ENCODE data around the gene PACRG.

The PACRG gene

DNA sequence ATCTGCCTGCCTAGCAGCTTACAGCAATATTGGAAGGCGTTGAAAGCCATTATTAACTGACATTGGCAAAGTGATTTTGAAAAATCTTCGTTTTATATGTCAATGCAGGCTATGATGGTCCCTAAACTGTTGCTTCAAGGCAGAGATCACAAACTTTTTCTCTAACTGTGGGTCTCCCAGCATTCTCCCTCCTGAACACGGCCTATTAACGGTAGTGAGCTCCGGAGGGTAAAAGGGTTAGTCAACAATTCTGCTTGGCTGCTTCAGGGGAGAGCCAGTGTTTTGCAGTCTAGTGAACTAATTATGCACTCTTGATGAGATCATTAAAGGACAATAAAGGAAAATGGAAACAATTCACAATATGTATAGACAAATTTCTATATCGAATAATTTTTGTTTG lies 424.9 kb downstream of the PACRG start:
- no peak for TF ChIP-seq BACH2 (CRISPR knock-in tag; IDR thresholded peaks at IDR 0.05; ENCODE audit: borderline replicate concordance)
- TF ChIP-seq, protein P1, sequence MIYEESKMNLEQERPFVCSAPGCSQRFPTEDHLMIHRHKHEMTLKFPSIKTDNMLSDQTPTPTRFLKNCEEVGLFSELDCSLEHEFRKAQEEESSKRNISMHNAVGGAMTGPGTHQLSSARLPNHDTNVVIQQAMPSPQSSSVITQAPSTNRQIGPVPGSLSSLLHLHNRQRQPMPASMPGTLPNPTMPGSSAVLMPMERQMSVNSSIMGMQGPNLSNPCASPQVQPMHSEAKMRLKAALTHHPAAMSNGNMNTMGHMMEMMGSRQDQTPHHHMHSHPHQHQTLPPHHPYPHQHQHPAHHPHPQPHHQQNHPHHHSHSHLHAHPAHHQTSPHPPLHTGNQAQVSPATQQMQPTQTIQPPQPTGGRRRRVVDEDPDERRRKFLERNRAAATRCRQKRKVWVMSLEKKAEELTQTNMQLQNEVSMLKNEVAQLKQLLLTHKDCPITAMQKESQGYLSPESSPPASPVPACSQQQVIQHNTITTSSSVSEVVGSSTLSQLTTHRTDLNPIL (CRISPR knock-in tag; IDR thresholded peaks at IDR 0.05; ENCODE audit: low read depth), result no peak
- no peak for TF ChIP-seq ZNF8 (CRISPR knock-in tag; IDR thresholded peaks at IDR 0.05)
- no peak for TF ChIP-seq ZC3H10 (CRISPR knock-in tag; IDR thresholded peaks at IDR 0.05)
- no peak for TF ChIP-seq ZFP3 (CRISPR knock-in tag; IDR thresholded peaks at IDR 0.05)
- no peak for TF ChIP-seq TCF4 (CRISPR knock-in tag; IDR thresholded peaks at IDR 0.05; ENCODE audit: borderline replicate concordance)
- TF ChIP-seq OSR1 (CRISPR knock-in tag; IDR thresholded peaks at IDR 0.05), result no peak
- no peak for TF ChIP-seq ISL1 (CRISPR knock-in tag; IDR thresholded peaks at IDR 0.05)
- no peak for TF ChIP-seq ESRRG (CRISPR knock-in tag; IDR thresholded peaks at IDR 0.05)
- TF ChIP-seq ZNF565 (CRISPR knock-in tag; conservative IDR thresholded peaks at IDR 0.05; ENCODE audit: low read depth), result no peak
- no peak for ATAC-seq

DNA sequence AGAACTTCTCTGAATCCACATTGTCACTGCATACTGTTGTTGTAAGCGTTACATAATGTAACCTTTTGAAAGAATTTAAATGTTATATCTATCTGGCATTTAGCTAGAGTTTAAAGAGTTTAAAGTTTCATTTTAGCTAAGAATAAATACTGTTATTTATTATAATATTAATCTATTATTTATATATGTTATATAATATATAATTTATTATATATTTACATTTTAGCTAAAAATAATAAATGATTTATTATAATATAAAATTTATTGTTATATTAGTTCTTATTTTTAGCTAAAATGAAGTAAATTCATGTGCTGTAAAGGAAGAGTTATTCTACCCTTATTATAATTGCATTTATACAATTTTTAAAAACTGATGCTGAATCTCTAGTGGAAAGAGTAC lies 431.3 kb downstream of the PACRG start:
- TF ChIP-seq ARNTL (CRISPR knock-in tag; IDR thresholded peaks at IDR 0.05; ENCODE audit: borderline replicate concordance, low read depth), result no peak
- TF ChIP-seq TOX (CRISPR knock-in tag; IDR thresholded peaks at IDR 0.05; ENCODE audit: borderline replicate concordance), result no peak
- no peak for TF ChIP-seq PPARA (CRISPR knock-in tag; IDR thresholded peaks at IDR 0.05; ENCODE audit: borderline replicate concordance)
- TF ChIP-seq, protein P2, sequence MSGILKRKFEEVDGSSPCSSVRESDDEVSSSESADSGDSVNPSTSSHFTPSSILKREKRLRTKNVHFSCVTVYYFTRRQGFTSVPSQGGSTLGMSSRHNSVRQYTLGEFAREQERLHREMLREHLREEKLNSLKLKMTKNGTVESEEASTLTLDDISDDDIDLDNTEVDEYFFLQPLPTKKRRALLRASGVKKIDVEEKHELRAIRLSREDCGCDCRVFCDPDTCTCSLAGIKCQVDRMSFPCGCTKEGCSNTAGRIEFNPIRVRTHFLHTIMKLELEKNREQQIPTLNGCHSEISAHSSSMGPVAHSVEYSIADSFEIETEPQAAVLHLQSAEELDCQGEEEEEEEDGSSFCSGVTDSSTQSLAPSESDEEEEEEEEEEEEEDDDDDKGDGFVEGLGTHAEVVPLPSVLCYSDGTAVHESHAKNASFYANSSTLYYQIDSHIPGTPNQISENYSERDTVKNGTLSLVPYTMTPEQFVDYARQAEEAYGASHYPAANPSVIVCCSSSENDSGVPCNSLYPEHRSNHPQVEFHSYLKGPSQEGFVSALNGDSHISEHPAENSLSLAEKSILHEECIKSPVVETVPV (CRISPR knock-in tag; IDR thresholded peaks at IDR 0.05), result no peak
- no peak for TF ChIP-seq TCF4 (CRISPR knock-in tag; IDR thresholded peaks at IDR 0.05; ENCODE audit: borderline replicate concordance)
- TF ChIP-seq ZNF8 (CRISPR knock-in tag; IDR thresholded peaks at IDR 0.05), result no peak
- no peak for TF ChIP-seq ESRRG (CRISPR knock-in tag; IDR thresholded peaks at IDR 0.05)
- TF ChIP-seq OSR1 (CRISPR knock-in tag; IDR thresholded peaks at IDR 0.05), result no peak
- no peak for TF ChIP-seq GLIS3 (CRISPR knock-in tag; IDR thresholded peaks at IDR 0.05)
- no peak for TF ChIP-seq ZFP3 (CRISPR knock-in tag; IDR thresholded peaks at IDR 0.05)
- TF ChIP-seq ZFP30 (CRISPR knock-in tag; IDR thresholded peaks at IDR 0.05), result no peak
- no peak for ATAC-seq

DNA sequence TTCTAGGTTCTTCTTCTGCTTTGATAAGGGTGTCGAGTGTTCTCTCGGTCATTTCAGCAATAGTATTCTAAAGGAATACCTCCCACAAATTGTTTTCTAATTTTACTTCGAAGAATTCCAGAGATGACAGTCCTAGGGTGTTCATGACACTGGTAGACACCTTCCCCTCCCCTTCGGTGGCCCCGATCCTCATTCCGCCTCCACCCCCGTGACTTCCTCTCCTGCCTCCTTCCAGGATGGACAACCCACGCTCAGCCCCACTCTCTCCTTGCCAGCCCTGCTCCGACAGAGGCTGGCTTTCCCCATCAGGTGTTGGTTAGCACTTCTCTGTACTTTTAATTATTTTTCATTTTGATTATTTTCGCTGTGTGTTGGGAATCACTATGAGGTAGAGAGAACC lies 431.9 kb downstream of the PACRG start:
- no peak for ATAC-seq
- TF ChIP-seq, protein P2 (CRISPR knock-in tag; IDR thresholded peaks at IDR 0.05), result no peak
- no peak for TF ChIP-seq ZC3H10 (CRISPR knock-in tag; IDR thresholded peaks at IDR 0.05)
- TF ChIP-seq GLIS3 (CRISPR knock-in tag; IDR thresholded peaks at IDR 0.05), result no peak
- no peak for TF ChIP-seq ZNF8 (CRISPR knock-in tag; IDR thresholded peaks at IDR 0.05)
- TF ChIP-seq TCF4 (CRISPR knock-in tag; IDR thresholded peaks at IDR 0.05; ENCODE audit: borderline replicate concordance), result no peak
- no peak for TF ChIP-seq CSDC2 (CRISPR knock-in tag; IDR thresholded peaks at IDR 0.05)
- TF ChIP-seq TOX (CRISPR knock-in tag; IDR thresholded peaks at IDR 0.05; ENCODE audit: borderline replicate concordance), result no peak
- no peak for TF ChIP-seq ISL1 (CRISPR knock-in tag; IDR thresholded peaks at IDR 0.05)
- TF ChIP-seq, protein P1 (CRISPR knock-in tag; IDR thresholded peaks at IDR 0.05; ENCODE audit: low read depth), result no peak
- no peak for TF ChIP-seq ZFP30 (CRISPR knock-in tag; IDR thresholded peaks at IDR 0.05)
- TF ChIP-seq SNAI2 (CRISPR knock-in tag; IDR thresholded peaks at IDR 0.05), result no peak
- no peak for TF ChIP-seq BACH2 (CRISPR knock-in tag; IDR thresholded peaks at IDR 0.05; ENCODE audit: borderline replicate concordance)
- no peak for TF ChIP-seq OSR1 (CRISPR knock-in tag; IDR thresholded peaks at IDR 0.05)
- TF ChIP-seq ZFP3 (CRISPR knock-in tag; IDR thresholded peaks at IDR 0.05), result no peak
- TF ChIP-seq ZNF565 (CRISPR knock-in tag; conservative IDR thresholded peaks at IDR 0.05; ENCODE audit: low read depth), result no peak
- no peak for TF ChIP-seq ARNTL (CRISPR knock-in tag; IDR thresholded peaks at IDR 0.05; ENCODE audit: borderline replicate concordance, low read depth)

DNA sequence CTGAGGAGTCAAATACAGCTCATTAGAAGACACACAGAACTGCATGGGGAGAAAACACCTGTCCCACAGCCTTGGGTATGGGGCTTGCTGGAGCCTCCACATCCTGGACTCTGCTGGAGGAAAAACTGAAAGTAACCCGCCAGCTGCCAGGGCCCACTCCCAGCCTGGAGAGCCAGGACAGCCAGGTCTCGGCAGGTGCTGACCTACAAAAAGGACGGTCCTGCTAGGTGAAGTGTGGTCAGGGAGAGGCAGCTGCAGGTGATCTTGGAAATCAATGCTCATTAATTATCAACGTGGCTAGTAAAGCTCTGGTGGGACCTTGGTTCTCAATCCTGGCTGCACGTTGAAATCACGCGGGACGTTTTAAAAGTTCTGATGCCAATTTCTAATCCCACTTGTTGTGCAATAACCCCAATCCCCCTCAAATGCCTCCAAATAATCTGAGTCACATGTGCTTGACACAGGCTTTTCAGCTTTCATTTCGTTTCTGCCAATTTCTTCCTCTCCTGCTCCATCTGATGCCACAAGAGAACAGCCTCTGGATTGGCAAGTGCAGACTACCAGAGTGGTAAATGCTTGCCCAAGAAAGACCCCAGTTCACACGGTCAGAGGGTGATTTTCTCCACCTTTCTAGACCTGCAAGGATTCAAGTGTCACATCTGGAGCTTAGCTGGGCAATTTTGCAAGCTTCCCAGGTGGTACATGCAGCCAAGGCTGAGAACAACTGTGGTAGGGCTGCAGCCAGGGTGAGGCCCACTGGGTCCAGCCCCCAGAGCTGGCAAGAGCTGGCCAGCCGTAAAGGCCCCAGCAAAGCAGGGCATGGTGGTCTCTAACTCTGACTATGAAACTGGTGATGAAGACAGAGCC lies 434.5 kb downstream of the PACRG start:
- TF ChIP-seq, protein P2 (CRISPR knock-in tag; IDR thresholded peaks at IDR 0.05), result no peak
- no peak for TF ChIP-seq ZFP3 (CRISPR knock-in tag; IDR thresholded peaks at IDR 0.05)

More for the DNA sequence above, 434.5 kb downstream of the PACRG start:
- ATAC-seq, result no peak
